HepG2 (cell line): ENCODE data around the gene CACNA1C. TPM values are rescaled to one million over a fixed set of nuclear protein-coding genes. Genes with fewer than 3 reads are reported as not detected.

Experiments used
- ATAC-seq: fragments of 200-7000 bp; cut with Tn5 transposase; 3 replicates; pipeline ENCODE4 v1.9.1; 2020; ENCODE audit warnings: mild to moderate bottlenecking, moderate library complexity
- BruUV-seq: library from RNA; stranded (reverse); fragments of 400-500 nt; replicated peaks from 2 replicates; lab custom pipeline; 2021; lab: Mats Ljungman, UMichigan
- CTCF ChIA-PET: fragments of 300-600 bp; formaldehyde crosslinking; extraction: SDS; loops from one replicate; lab custom pipeline; 2021; ENCODE audit warnings: low total read pairs, inconsistent platforms, low intra/inter-chr PET ratio; lab: Yijun Ruan, JAX
- POLR2A ChIA-PET: fragments of 350-600 bp; sonication (Branson Sonifier 250); formaldehyde crosslinking; loops from one replicate; lab custom pipeline; 2020; ENCODE audit warnings: antibody characterized with exemption, inconsistent platforms; lab: Yijun Ruan, JAX
- DNase-seq: peaks from one replicate; pipeline ENCODE4 v3.0.0-alpha.2; 2015; ENCODE audit warnings: low spot score
- FAIRE-seq: peaks from 3 replicates; lab custom pipeline; 2011; peaks lifted over from hg19 to GRCh38; lab: Jason Lieb, UNC
- H2AFZ ChIP-seq: one replicate; pipeline ENCODE4 v1.6.1; 2011; ENCODE audit warnings: low read length, inconsistent platforms
- H3K27ac ChIP-seq: fragments of 300-600 bp; 3 replicates; pipeline ENCODE4 v1.8.0; 2011; ENCODE audit warnings: mixed run types, mild to moderate bottlenecking, mixed read lengths, low read length, inconsistent platforms; ENCODE audit not compliant: insufficient read depth; ENCODE audit errors: extremely low read length
- H3K27me3 ChIP-seq, 2 experiments: fragments of 200-600 bp in 1 of 2; 2 replicates in 1 of 2; 3 replicates in 1 of 2; pipeline versions ENCODE4 v1.6.0 to v1.8.0; 2011; ENCODE audit warnings: low read length in 2 of 2, mild to moderate bottlenecking in 2 of 2, moderate library complexity in 2 of 2, inconsistent platforms in 1 of 2; ENCODE audit not compliant: insufficient read depth in 2 of 2, control insufficient read depth in 1 of 2
- H3K36me3 ChIP-seq, 2 experiments: fragments of 200-600 bp in 1 of 2; replicated peaks in 1 of 2; 2 replicates in 1 of 2; 3 replicates in 1 of 2; pipeline versions ENCODE4 v1.5.1 to v1.8.0; 2011; ENCODE audit warnings: low read length in 2 of 2, inconsistent platforms in 1 of 2; ENCODE audit not compliant: insufficient read depth in 2 of 2, control insufficient read depth in 1 of 2
- H3K4me1 ChIP-seq: 2 replicates; pipeline ENCODE4 v1.5.1; 2012; ENCODE audit warnings: low read length, inconsistent platforms; ENCODE audit not compliant: insufficient read depth
- H3K4me2 ChIP-seq: 2 replicates; pipeline ENCODE4 v1.6.0; 2011; ENCODE audit warnings: low read depth, low read length, inconsistent platforms
- H3K4me3 ChIP-seq, 3 experiments: fragments of 200-600 bp in 1 of 3; sonication (generic), shearing (Covaris generic) in 1 of 3; replicated peaks in 1 of 3; 2 replicates each; pipeline ENCODE4 v1.5.1; 2011 to 2016; ENCODE audit warnings: low read length in 3 of 3, inconsistent platforms in 2 of 3, low read depth in 2 of 3, mild to moderate bottlenecking in 2 of 3, control low read depth in 1 of 3, mixed read lengths in 1 of 3; ENCODE audit not compliant: insufficient read depth in 1 of 3
- H3K79me2 ChIP-seq: one replicate; pipeline ENCODE4 v1.6.1; 2011; ENCODE audit warnings: low read length, inconsistent platforms; ENCODE audit not compliant: insufficient read depth
- H3K9ac ChIP-seq: 2 replicates; pipeline ENCODE4 v1.6.0; 2011; ENCODE audit warnings: mild to moderate bottlenecking, low read depth, low read length, inconsistent platforms; ENCODE audit not compliant: insufficient read depth
- H3K9me3 ChIP-seq: 2 replicates; pipeline ENCODE4 v1.5.1; 2012; ENCODE audit warnings: mild to moderate bottlenecking, low read length
- H4K20me1 ChIP-seq: 2 replicates; pipeline ENCODE4 v1.6.0; 2011; ENCODE audit warnings: inconsistent platforms, mild to moderate bottlenecking, low read length, moderate library complexity; ENCODE audit not compliant: insufficient read depth
- ATRX ChIP-seq: sonication (generic); formaldehyde crosslinking; IDR thresholded peaks from 2 replicates; pipeline ENCODE4 v1.4.0; 2020; ENCODE audit warnings: missing genetic modification reagents, borderline replicate concordance
- ZFP62 ChIP-seq: sonication (generic); formaldehyde crosslinking; IDR thresholded peaks from 2 replicates; pipeline ENCODE4 v1.4.0; 2020; ENCODE audit warnings: missing genetic modification reagents
- ZNF280D ChIP-seq: sonication (generic); formaldehyde crosslinking; IDR thresholded peaks from 2 replicates; pipeline ENCODE4 v1.5.1; 2020; ENCODE audit warnings: mild to moderate bottlenecking, missing genetic modification reagents
- ZNF343 ChIP-seq: sonication (generic); formaldehyde crosslinking; IDR thresholded peaks from 2 replicates; pipeline ENCODE4 v1.4.0; 2020; ENCODE audit warnings: mild to moderate bottlenecking, missing genetic modification reagents
- ZNF441 ChIP-seq: sonication (generic); formaldehyde crosslinking; IDR thresholded peaks from 2 replicates; pipeline ENCODE4 v1.7.0; 2021; ENCODE audit warnings: missing genetic modification reagents, borderline replicate concordance
- ZNF550 ChIP-seq: sonication (generic); formaldehyde crosslinking; IDR thresholded peaks from 2 replicates; pipeline ENCODE4 v1.4.0; 2020; ENCODE audit warnings: mild to moderate bottlenecking, missing genetic modification reagents, borderline replicate concordance
- WGBS: methylation state at CpG from one replicate; pipeline ENCODE4 v1.1.6; 2017; ENCODE audit warnings: low lambda C conversion rate; 5-methylcytosine and 5-hydroxymethylcytosine counted together
- in situ Hi-C: cut with HindIII; loops from 2 replicates; pipeline ENCODE4 v1.10.0; 2017; ENCODE audit warnings: low pct_unique_long_range_greater_than_20kb; ENCODE audit not compliant: extremely low pct_ligation_motif_present
- intact Hi-C: fragments of 100-400 bp; cut with micrococcal nuclease; formaldehyde crosslinking; loops from one replicate; pipeline ENCODE4 v1.10.0; 2022; ENCODE audit not compliant: unreplicated experiment
- polyA plus RNA-seq, 8 experiments: library from polyadenylated mRNA; depleted of rRNA in 3 of 8; stranded (reverse) in 7 of 8; unstranded in 1 of 8; fragments of >200 nt; fragmentation: Illumina TruSeq in 4 of 8; extraction: Trizol in 4 of 8; gene quantifications; 2 replicates each; pipeline versions ENCODE4 v1.2.1 to v1.2.3, GENCODE V29; 2011 to 2016; ENCODE audit warnings: low read depth in 4 of 8, missing spikeins in 1 of 8, mixed read lengths in 1 of 8; ENCODE audit not compliant: insufficient read depth in 1 of 8
- total RNA-seq, 5 experiments: library from RNA; depleted of rRNA; stranded (reverse); fragments of >200 nt; fragmentation: Illumina TruSeq; extraction: Trizol; gene quantifications; 2 replicates each; pipeline ENCODE4 v1.2.3, GENCODE V29; 2016; ENCODE audit warnings: low read depth in 1 of 5
- TF ChIP-seq, protein P1 (sequence below): sonication (generic); formaldehyde crosslinking; IDR thresholded peaks from 2 replicates; pipeline ENCODE4 v1.5.0; 2020; ENCODE audit warnings: mild to moderate bottlenecking, missing genetic modification reagents

Gene CACNA1C
- total and polyA plus RNA-seq, 2 of the 13 experiments (the other 11 are each of a cell fraction or from before 2014, with no cell fraction given), result not detected

DNA sequence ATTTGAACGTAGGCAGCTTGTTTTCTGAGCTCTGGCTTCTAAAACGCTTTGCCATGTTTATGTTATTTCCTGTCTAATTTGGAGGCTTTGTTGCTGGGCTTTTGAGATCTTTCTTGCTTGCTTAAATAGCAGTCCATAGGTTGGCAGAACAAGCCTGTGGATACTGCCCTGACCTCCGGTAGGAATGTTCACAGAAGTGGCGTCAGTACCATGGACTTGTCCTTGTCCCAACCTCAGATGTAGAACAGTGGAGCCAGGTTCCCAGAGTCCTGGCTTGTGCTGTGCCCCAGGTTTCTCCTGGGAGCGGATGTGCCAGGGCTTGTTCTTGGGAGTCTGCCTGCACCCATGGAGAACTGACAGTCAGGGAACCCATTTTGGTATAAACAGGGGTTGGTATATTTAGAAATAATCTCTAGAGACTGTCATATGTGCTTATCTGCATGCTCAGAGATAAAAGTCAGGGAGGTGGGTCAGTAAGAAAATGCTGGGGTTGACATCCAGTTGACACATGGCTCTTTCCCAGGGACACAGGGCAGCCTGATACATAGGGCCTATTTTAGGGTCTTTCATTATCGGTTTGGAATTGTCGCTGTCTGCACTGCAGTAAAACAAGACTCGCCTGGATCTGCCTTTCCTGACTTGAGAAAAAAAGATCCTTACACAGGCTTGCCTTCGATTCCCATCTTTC lies 22.9 kb downstream of the CACNA1C start:
- DNase-seq, result no peak
- H3K27me3 ChIP-seq, result peaks cover 0 to 7% of the 10 kb centered on the region in 2 experiments; a peak in 3 of 5 replicates
- BruUV-seq, result no TSS peak
- H3K36me3 ChIP-seq, result no peaks in the 10 kb centered on the region
- ChIA-PET POLR2A (no interaction called here), CTCF (no interaction called here)
- no peak overlapping the region for H3K4me3 ChIP-seq
- H3K9ac ChIP-seq, result no peak overlapping the region
- no peaks in the 10 kb centered on the region for H3K4me1 ChIP-seq
- no peak overlapping the region for H2AFZ ChIP-seq
- no peak overlapping the region for H3K27ac ChIP-seq
- WGBS, result 33% methylated on average over 8 of the region's 9 CpGs
- H3K4me2 ChIP-seq, result no peak overlapping the region
- no peaks in the 10 kb centered on the region for H4K20me1 ChIP-seq
- intact Hi-C loops, result no loop called here
- ATAC-seq, result no peak
- H3K79me2 ChIP-seq, result no peaks in the 10 kb centered on the region
- TF ChIP-seq ZNF441 (CRISPR knock-in tag) (no peak), ATRX (no peak), ZNF550 (CRISPR knock-in tag) (no peak), ZNF343 (CRISPR knock-in tag) (no peak), ZFP62 (no peak)
- no peak for FAIRE-seq
- in situ Hi-C loops, result no loop called here
- no peaks in the 10 kb centered on the region for H3K9me3 ChIP-seq

DNA sequence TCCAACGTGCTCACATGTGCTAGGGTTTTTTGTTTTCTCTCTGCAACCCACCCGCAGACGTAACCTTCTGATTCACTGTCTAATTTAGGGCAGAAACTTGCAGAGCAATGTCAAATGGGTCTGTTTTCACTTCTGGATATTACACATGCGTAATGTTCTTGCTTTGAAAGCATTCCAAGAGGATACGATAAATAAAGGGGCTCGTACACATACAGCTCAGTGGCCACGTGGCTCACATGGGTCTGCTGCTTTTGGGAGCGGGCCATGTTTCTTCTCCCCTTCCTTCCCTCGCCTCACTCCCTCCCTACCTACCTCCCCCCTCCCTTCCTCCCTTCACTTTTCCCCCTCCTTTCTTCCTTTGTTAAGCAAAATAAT lies 23.4 kb downstream of the CACNA1C start:
- in situ Hi-C loops, result no loop called here
- TF ChIP-seq ZNF280D (CRISPR knock-in tag), result no peak
- TF ChIP-seq, protein P1, sequence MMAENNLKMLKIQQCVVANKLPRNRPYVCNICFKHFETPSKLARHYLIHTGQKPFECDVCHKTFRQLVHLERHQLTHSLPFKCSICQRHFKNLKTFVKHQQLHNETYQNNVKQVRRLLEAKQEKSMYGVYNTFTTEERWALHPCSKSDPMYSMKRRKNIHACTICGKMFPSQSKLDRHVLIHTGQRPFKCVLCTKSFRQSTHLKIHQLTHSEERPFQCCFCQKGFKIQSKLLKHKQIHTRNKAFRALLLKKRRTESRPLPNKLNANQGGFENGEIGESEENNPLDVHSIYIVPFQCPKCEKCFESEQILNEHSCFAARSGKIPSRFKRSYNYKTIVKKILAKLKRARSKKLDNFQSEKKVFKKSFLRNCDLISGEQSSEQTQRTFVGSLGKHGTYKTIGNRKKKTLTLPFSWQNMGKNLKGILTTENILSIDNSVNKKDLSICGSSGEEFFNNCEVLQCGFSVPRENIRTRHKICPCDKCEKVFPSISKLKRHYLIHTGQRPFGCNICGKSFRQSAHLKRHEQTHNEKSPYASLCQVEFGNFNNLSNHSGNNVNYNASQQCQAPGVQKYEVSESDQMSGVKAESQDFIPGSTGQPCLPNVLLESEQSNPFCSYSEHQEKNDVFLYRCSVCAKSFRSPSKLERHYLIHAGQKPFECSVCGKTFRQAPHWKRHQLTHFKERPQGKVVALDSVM (CRISPR knock-in tag), result no peak

More for the DNA sequence above, 23.4 kb downstream of the CACNA1C start:
- no peaks in the 10 kb centered on the region for H3K36me3 ChIP-seq
- DNase-seq, result no peak
- H3K9ac ChIP-seq, result no peak overlapping the region
- no peaks in the 10 kb centered on the region for H3K79me2 ChIP-seq
- H3K4me2 ChIP-seq, result no peak overlapping the region
- BruUV-seq, result no TSS peak
- POLR2A ChIA-PET, result no interaction called here
- H3K4me1 ChIP-seq, result no peaks in the 10 kb centered on the region
- no peaks in the 10 kb centered on the region for H4K20me1 ChIP-seq
- intact Hi-C loops, result no loop called here
- H3K4me3 ChIP-seq, result no peak overlapping the region
- CTCF ChIA-PET, result no interaction called here
- WGBS, result 51% methylated on average over 9 of the region's 9 CpGs
- no peaks in the 10 kb centered on the region for H3K9me3 ChIP-seq
- ATAC-seq, result no peak
- no peak for FAIRE-seq
- no peak overlapping the region for H3K27ac ChIP-seq
- peaks cover 0 to 7% of the 10 kb centered on the region in 2 experiments; a peak in 3 of 5 replicates for H3K27me3 ChIP-seq
- no peak overlapping the region for H2AFZ ChIP-seq
